HG02678 (cell line): ENCODE measurements around the gene MORN1.

Experiments
- ATAC-seq: cut with Tn5 transposase; IDR thresholded peaks from one replicate; pipeline ENCODE4 v1.9.1; 2021; ENCODE audit warnings: mild to moderate bottlenecking, moderate library complexity; ENCODE audit not compliant: unreplicated experiment

MORN1 gene

GRCh38 chr1:2282556-2283270 is 108.6 kb downstream of the MORN1 start:
- no peak for ATAC-seq

DNA sequence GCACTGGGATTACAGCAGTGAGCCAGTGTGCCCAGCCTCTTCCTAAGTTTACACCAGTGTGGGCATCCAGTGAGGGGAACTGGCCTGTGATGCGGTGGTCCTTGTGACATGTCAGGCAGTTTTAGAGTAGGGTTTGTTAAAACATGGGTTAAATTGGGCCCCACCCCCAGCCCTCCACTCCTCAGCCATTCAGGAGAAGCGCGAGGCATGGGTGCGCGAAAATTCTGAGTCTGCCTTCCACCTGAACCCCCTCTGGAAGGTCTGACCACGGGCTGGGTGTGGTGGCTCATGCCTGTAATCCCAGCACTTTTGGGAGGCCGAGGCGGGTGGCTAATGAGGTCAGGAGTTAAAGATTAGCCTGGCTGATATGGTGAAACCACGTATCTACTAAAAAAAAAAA is 111.5 kb downstream of the MORN1 start:
- no peak for ATAC-seq

DNA sequence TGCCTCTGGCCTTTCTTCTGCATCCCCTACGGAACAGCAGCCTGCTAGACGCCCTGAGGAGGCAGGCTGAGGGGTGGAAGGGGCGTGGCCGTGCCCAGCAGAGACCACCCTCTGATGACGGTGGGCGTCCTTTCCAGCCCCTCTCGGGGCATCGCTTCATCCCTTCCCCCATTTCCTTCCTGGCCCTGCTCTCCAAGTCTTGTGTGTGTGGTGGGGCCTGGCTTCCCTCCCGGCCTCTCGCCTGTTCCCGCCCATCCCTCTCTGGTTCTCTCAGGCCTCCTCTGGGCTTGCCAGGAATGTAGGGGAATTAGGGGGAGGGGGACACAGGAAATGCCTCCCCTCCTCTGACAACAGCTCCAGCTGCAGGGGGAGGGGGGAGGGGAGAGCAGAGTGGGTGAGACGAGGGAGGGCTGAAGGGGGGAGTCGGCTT is 112.1 kb downstream of the MORN1 start:
- ATAC-seq, result no peak

GRCh38 chr1:2278591-2279209 is 112.7 kb downstream of the MORN1 start:
- ATAC-seq, result no peak

DNA sequence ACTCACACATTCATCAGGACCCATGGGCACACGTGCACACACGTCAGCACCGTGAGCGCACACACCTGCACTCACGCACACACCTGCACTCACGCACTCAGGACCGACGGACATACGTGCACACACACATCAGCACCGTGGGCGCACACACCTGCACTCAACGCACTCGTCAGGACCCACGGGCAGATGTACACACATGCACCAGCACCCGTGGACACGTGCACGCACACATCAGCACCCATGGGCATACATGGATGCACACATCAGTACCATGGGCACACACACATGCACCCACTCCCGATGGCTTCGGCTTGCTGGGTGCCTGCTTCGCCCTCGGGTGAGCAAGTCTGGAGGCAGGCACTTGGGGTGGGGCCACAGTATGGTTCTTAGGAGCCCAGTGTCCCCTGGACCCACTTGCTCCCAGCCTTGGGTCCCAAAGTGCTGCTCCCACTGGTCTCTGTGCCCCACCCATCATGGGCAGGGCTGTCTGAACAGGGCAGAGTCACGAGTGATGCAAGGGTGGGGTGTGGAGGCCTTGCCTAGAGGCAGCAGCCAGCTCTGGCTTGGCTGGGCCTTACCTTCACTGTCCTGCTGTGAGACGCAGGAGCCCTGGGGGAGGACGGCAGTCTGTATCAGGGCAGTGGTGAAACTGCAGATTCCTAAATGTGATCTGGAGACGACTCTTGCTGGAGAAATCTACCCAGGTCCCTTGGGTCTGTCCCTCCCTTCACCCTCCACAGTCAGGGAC is 113.4 kb downstream of the MORN1 start:
- no peak for ATAC-seq

DNA sequence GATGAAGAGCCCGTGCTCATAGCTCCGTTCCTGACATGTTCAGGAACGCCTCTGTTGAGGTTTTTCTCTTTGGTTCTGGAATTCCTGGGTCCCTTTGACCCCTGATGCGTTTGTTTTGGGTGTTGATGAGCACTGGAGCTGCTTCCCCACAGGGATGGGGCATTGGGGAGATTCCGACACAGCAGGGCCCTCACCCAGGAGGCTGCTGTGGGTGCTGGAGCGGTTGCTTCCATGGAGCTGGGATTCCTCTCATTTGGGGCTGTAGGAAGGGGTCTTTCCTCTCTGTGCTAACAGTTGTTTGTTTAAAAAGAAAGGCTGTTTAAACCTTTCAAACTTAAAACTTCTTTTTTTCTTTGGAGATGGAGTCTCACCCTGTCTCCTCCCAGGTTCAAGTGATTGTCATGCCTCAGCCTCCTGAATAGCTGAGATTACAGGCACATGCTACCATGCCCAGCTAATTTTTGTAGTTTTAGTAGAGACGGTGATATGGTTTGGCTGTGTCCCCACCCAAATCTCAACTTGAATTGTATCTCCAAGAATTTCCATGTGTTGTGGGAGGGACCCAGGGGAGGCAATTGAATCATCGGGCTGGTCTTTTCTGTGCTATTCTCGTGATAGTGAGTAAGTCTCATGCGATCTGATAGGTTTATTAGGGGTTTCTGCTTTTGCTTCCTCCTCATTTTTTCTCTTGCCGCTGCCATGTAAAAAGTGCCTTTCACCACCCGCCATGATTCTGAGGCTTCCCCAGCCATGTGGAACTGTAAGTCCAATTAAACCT is 114.4 kb downstream of the MORN1 start:
- no peak for ATAC-seq

DNA sequence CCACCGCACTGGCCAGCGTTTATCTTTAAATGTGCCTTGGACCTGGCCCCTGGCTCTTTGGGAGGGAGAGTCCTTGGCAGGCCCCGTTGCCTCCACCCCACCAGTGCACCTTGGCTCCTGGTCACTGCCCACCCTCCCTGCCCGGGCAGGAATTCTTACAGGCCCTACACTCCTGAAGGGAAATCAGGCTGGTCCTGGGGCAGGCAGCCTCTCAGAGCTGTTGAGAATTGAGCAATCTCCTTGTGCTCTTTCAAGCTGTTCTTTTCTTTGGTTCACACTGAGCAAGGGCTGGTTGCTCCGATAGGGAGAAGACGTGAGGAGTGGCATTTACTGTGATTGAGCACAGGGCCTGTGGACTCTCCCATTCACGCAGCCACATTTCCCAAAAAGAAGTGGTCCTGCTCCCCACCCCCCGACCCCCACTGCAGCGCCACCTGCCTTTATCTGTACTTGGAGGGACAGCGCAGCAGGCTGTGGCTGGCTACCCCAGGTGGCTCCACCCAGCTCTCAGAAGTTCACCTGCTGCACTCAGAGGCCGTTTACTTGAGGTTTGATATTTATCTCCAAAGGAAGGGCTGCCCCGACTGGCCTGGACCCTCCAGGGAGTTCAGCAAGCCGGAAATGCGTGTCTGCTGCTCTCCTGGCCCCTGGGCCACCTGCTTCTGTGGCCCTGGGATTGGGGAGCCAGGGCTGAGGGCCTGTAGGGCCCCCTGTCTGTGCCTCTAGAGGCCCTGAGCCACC is 115.4 kb downstream of the MORN1 start:
- no peak for ATAC-seq

DNA sequence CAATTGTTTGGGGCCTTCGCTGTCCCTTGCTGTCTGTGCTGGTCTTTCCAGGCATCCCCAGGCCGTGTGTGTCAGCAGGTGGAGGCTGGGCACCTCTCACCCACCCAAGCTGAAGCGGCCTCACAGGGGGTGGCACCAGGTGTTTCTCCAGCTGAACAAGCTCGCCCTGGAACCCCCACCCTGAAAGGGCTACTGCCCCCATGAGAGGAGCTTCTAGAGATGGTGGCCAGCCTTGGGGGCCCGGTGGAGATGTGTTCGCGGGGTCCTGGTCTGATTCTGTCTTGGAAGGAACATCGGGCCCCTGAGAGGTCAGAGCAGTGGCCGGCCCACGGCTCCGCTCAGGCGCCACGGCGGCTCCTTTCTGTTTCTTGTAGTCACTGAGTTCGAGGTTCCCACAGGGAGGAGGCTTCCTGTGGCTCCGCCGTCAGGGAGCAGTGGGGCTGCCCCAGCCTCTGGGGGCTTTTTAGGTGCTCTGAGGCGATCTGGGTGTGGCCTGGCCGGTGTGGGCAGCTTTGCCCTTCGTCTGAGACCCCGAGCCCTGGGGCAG is 116.4 kb downstream of the MORN1 start:
- no peak for ATAC-seq

DNA sequence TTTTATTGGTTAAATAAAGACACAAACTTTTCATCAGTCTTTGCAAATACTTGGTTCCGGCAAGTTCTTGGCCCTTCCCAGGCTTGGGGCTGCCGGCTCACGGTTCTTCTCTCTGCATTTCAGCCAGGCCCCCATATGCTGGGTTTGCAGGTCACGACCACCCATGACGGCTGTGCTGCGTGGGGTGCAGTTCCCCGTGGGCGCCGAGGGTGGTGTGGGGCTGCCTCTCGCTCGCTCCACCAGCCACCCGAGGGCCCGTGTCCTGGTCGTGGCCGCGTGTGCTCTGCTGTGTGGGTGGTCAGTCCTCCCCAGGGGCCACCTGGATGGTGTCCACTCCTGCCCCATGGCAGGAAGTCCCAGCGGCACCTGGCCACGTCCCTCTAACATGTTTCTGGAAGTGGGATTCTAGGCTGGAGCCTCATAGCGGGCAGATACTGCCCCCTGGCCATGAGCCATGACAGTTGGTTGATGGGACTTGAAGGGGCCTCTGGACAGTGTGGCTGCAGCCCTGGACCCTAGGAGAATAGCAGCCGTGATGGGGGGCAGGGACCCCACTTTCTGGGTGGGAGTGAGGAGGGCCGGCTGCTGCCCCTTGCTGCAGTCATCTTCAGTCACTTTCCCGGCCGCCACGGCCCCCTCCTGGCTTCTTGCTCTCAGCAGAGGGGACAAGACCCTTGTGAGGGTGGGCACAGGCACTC is 117.0 kb downstream of the MORN1 start:
- ATAC-seq, result no peak

- ATAC-seq, result no peak
Observed at GRCh38 chr1:2273401-2274090, 117.8 kb downstream of the MORN1 start.

- ATAC-seq, result no peak
Observed at GRCh38 chr1:2272686-2273400, 118.5 kb downstream of the MORN1 start.

GRCh38 chr1:2271841-2272655 is 119.3 kb downstream of the MORN1 start:
- ATAC-seq, result no peak
